ENCODE measurements around the gene CYTH4. TPM values are rescaled to one million over a fixed set of nuclear protein-coding genes. Genes with fewer than 3 reads are reported as not detected.
A peak's percentile ranks its signal among the peaks of the same experiment; 100 is the strongest.

Gene CYTH4
- total RNA-seq, 1 donor from 2014 or later = not detected

DNA sequence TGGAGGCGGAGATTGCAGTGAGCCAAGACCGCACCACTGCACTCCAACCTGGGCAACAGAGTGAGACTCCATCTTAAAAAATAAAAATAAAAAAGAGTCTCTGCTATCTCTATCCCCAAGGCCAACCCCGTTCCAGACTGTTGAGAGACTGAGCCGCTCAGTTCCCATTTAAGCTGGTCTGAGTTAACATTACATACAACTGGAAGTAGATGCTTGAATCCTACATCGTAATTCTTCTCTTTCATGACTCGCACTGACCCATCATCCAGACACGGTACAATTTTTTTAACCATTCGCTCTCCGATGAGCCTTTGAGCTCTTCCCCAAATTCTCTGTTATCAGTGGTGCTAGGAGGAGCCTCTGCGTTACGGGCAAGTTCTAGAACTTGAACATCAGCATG is 4.9 kb upstream of the CYTH4 start:
- no peak for DNase-seq (ENCODE audit: low spot score)
- no peak overlapping the region for H3K9ac ChIP-seq
- Mint-ChIP-seq H3K27ac (peak overlapping the region; percentile 75), H3K36me3 (no peaks in the 10 kb centered on the region), H3K27me3 (ENCODE audit: insufficient read depth, low read depth) (peaks cover 28% of the 10 kb centered on the region), H3K4me1 (peaks cover 16% of the 10 kb centered on the region), H3K4me3 (no peak overlapping the region), H3K9me3 (no peaks in the 10 kb centered on the region)
- no peaks in the 10 kb centered on the region for H4K20me1 ChIP-seq (ENCODE audit: low read depth)
- H3F3A ChIP-seq (ENCODE audit: low read depth) = no peaks in the 10 kb centered on the region
- H2AFZ ChIP-seq (replicated peaks) = no peak overlapping the region
- no peaks in the 10 kb centered on the region for H3K4me1 ChIP-seq
- no peak overlapping the region for H3K27ac ChIP-seq
- TF ChIP-seq EZH2phosphoT487 (IDR thresholded peaks at IDR 0.05) (no peak), CTCF (IDR thresholded peaks at IDR 0.05) (no peak), EZH2 (IDR thresholded peaks at IDR 0.05) (no peak)
- no peaks in the 10 kb centered on the region for H3K9me3 ChIP-seq (ENCODE audit: low read depth)
- no peaks in the 10 kb centered on the region for H3K27me3 ChIP-seq
- H3K36me3 ChIP-seq = no peaks in the 10 kb centered on the region
- H3K79me2 ChIP-seq (ENCODE audit: low read depth) = no peaks in the 10 kb centered on the region
- no peak overlapping the region for H3K4me3 ChIP-seq
- no peak overlapping the region for H3K4me2 ChIP-seq

DNA sequence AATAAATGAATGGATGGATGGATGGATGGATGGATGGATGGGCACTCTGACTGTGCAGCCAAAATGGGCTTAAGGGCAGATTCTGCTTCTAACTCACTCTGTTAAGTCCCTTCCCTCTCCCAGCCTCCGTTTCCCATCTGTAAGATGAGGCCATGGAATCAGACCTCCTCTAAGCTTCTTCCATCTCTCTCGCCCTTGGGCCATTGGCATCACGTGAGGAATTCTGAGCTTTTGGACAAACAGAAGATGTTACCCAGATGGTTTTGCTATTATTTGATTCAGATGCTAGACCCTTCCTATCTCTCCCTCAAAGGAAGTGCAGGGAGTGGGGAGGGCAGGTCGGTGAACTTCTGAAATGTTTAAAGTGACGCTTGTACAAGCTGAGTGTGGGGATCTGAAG is 4.0 kb upstream of the CYTH4 start:
- H2AFZ ChIP-seq (replicated peaks) = no peak overlapping the region
- Mint-ChIP-seq H3K4me1 (peaks cover 16% of the 10 kb centered on the region), H3K36me3 (no peaks in the 10 kb centered on the region), H3K27me3 (ENCODE audit: insufficient read depth, low read depth) (peaks cover 28% of the 10 kb centered on the region), H3K27ac (no peak overlapping the region), H3K9me3 (no peaks in the 10 kb centered on the region), H3K4me3 (no peak overlapping the region)
- H4K20me1 ChIP-seq (ENCODE audit: low read depth) = no peaks in the 10 kb centered on the region
- no peak for DNase-seq (ENCODE audit: low spot score)
- no peak overlapping the region for H3K9ac ChIP-seq
- H3K27me3 ChIP-seq = no peaks in the 10 kb centered on the region
- no peak overlapping the region for H3K27ac ChIP-seq
- no peaks in the 10 kb centered on the region for H3K36me3 ChIP-seq
- H3F3A ChIP-seq (ENCODE audit: low read depth) = no peaks in the 10 kb centered on the region
- H3K79me2 ChIP-seq (ENCODE audit: low read depth) = no peaks in the 10 kb centered on the region
- H3K4me3 ChIP-seq = no peak overlapping the region
- H3K9me3 ChIP-seq (ENCODE audit: low read depth) = no peaks in the 10 kb centered on the region
- H3K4me2 ChIP-seq = no peak overlapping the region
- TF ChIP-seq CTCF (IDR thresholded peaks at IDR 0.05) (no peak), EZH2phosphoT487 (IDR thresholded peaks at IDR 0.05) (no peak), EZH2 (IDR thresholded peaks at IDR 0.05) (no peak)
- peaks cover 3% of the 10 kb centered on the region for H3K4me1 ChIP-seq

GRCh38 chr22:37279331-37280181 is 2.8 kb upstream of the CYTH4 start:
- peak overlapping the region; percentile 69 for H3K27ac Mint-ChIP-seq
- TF ChIP-seq EZH2 (IDR thresholded peaks at IDR 0.05) (no peak), CTCF (IDR thresholded peaks at IDR 0.05) (no peak), EZH2phosphoT487 (IDR thresholded peaks at IDR 0.05) (no peak)
- H3K27me3 Mint-ChIP-seq (ENCODE audit: insufficient read depth, low read depth) = peaks cover 27% of the 10 kb centered on the region
- H3K36me3 Mint-ChIP-seq = no peaks in the 10 kb centered on the region
- Histone ChIP-seq H2AFZ (replicated peaks) (no peak overlapping the region), H3K27ac (no peak overlapping the region), H3K27me3 (no peaks in the 10 kb centered on the region), H3K36me3 (no peaks in the 10 kb centered on the region), H3K79me2 (ENCODE audit: low read depth) (no peaks in the 10 kb centered on the region), H3K4me1 (peaks cover 7% of the 10 kb centered on the region), H4K20me1 (ENCODE audit: low read depth) (no peaks in the 10 kb centered on the region), H3K4me2 (no peak overlapping the region), H3K9ac (no peak overlapping the region), H3F3A (ENCODE audit: low read depth) (no peaks in the 10 kb centered on the region), H3K9me3 (ENCODE audit: low read depth) (no peaks in the 10 kb centered on the region), H3K4me3 (no peak overlapping the region)
- H3K4me3 Mint-ChIP-seq = peak overlapping the region; percentile 18
- DNase-seq (ENCODE audit: low spot score) = peak; percentile 49
- H3K4me1 Mint-ChIP-seq = peaks cover 21% of the 10 kb centered on the region
- no peaks in the 10 kb centered on the region for H3K9me3 Mint-ChIP-seq

Data from neural progenitor cell (in vitro differentiated cells).